IPS DF 6.9 (cell line): Measurements from ENCODE around the gene IER2.

ENCODE experiments used
- DNase-seq: peaks from one replicate; pipeline ENCODE4 v3.0.0-alpha.2; 2013; ENCODE audit warnings: low read depth, low spot score
- H3K27ac ChIP-seq: one replicate; pipeline ENCODE4 v1.5.1; 2013; ENCODE audit warnings: low read length, control low read depth
- H3K27me3 ChIP-seq: 2 replicates; pipeline ENCODE4 v1.6.1; 2013; ENCODE audit warnings: mild to moderate bottlenecking, low read length; ENCODE audit not compliant: control insufficient read depth, insufficient read depth
- H3K36me3 ChIP-seq: 2 replicates; pipeline ENCODE4 v1.6.1; 2013; ENCODE audit warnings: low read length; ENCODE audit not compliant: control insufficient read depth, insufficient read depth
- H3K4me1 ChIP-seq: 2 replicates; pipeline ENCODE4 v1.6.1; 2013; ENCODE audit warnings: low read length; ENCODE audit not compliant: control insufficient read depth, insufficient read depth
- H3K4me3 ChIP-seq: 2 replicates; pipeline ENCODE4 v1.5.1; 2013; ENCODE audit warnings: mild to moderate bottlenecking, low read length
- H3K9me3 ChIP-seq: 2 replicates; pipeline ENCODE4 v1.6.1; 2013; ENCODE audit warnings: low read length, inconsistent platforms; ENCODE audit not compliant: control insufficient read depth, insufficient read depth
- WGBS: extraction: QIAGEN DNeasy Blood & Tissue Kit; methylation state at CpG from one replicate; pipeline ENCODE4 v1.1.7; 2013; ENCODE audit warnings: mixed read lengths, missing lambda C conversion rate; ENCODE audit not compliant: insufficient read length, insufficient coverage; 5-methylcytosine and 5-hydroxymethylcytosine counted together

Gene IER2

GRCh38 chr19:13130886-13131490 is 19.2 kb upstream of the IER2 start:
- WGBS = no CpG with 5 or more reads among the region's 3 CpGs
- peaks cover 11% of the 10 kb centered on the region for H3K36me3 ChIP-seq
- DNase-seq = no peak
- H3K4me3 ChIP-seq = no peak overlapping the region
- H3K9me3 ChIP-seq = no peaks in the 10 kb centered on the region
- no peak overlapping the region for H3K27ac ChIP-seq
- H3K27me3 ChIP-seq = no peaks in the 10 kb centered on the region
- H3K4me1 ChIP-seq = no peaks in the 10 kb centered on the region

- H3K4me3 ChIP-seq = no peak overlapping the region
- no CpG with 5 or more reads among the region's 8 CpGs for WGBS
- no peaks in the 10 kb centered on the region for H3K9me3 ChIP-seq
- H3K4me1 ChIP-seq = no peaks in the 10 kb centered on the region
- H3K36me3 ChIP-seq = peaks cover 28% of the 10 kb centered on the region
- H3K27ac ChIP-seq = no peak overlapping the region
- no peak for DNase-seq
- H3K27me3 ChIP-seq = no peaks in the 10 kb centered on the region
Measured at GRCh38 chr19:13132471-13133180, 17.6 kb upstream of the IER2 start.

GRCh38 chr19:13133241-13133870 is 16.9 kb upstream of the IER2 start:
- no CpG with 5 or more reads among the region's 12 CpGs for WGBS
- H3K4me3 ChIP-seq = no peak overlapping the region
- no peak overlapping the region for H3K27ac ChIP-seq
- H3K36me3 ChIP-seq = peaks cover 35% of the 10 kb centered on the region
- no peaks in the 10 kb centered on the region; the same call in 1 of the 2 replicates for H3K4me1 ChIP-seq
- no peaks in the 10 kb centered on the region for H3K9me3 ChIP-seq
- no peaks in the 10 kb centered on the region for H3K27me3 ChIP-seq
- no peak for DNase-seq

GRCh38 chr19:13134626-13135025 is 15.6 kb upstream of the IER2 start:
- Histone ChIP-seq H3K27ac (no peak overlapping the region), H3K4me3 (no peak overlapping the region), H3K9me3 (no peaks in the 10 kb centered on the region), H3K27me3 (no peaks in the 10 kb centered on the region), H3K36me3 (peaks cover 38% of the 10 kb centered on the region), H3K4me1 (no peaks in the 10 kb centered on the region; the same call in 1 of the 2 replicates)
- no peak for DNase-seq
- WGBS = no CpG with 5 or more reads among the region's 3 CpGs

GRCh38 chr19:13135068-13136062 is 14.8 kb upstream of the IER2 start:
- Histone ChIP-seq H3K27ac (no peak overlapping the region), H3K27me3 (no peaks in the 10 kb centered on the region), H3K4me1 (no peaks in the 10 kb centered on the region; the same call in 1 of the 2 replicates), H3K36me3 (peaks cover 38% of the 10 kb centered on the region), H3K4me3 (no peak overlapping the region), H3K9me3 (no peaks in the 10 kb centered on the region)
- no peak for DNase-seq
- WGBS = no CpG with 5 or more reads among the region's 60 CpGs

GRCh38 chr19:13137290-13137794 is 12.9 kb upstream of the IER2 start:
- no peaks in the 10 kb centered on the region; the same call in 1 of the 2 replicates for H3K4me1 ChIP-seq
- H3K36me3 ChIP-seq = peaks cover 38% of the 10 kb centered on the region
- WGBS = no CpG with 5 or more reads among the region's 28 CpGs
- H3K27ac ChIP-seq = no peak overlapping the region
- no peak for DNase-seq
- H3K4me3 ChIP-seq = no peak overlapping the region
- no peaks in the 10 kb centered on the region for H3K9me3 ChIP-seq
- no peaks in the 10 kb centered on the region for H3K27me3 ChIP-seq

- H3K4me1 ChIP-seq = no peaks in the 10 kb centered on the region; the same call in 1 of the 2 replicates
- no peak overlapping the region for H3K27ac ChIP-seq
- no peak overlapping the region; the same call in 1 of the 2 replicates for H3K4me3 ChIP-seq
- peaks cover 38% of the 10 kb centered on the region for H3K36me3 ChIP-seq
- WGBS = no CpG with 5 or more reads among the region's 40 CpGs
- no peaks in the 10 kb centered on the region for H3K9me3 ChIP-seq
- H3K27me3 ChIP-seq = no peaks in the 10 kb centered on the region
- no peak for DNase-seq
Measured at GRCh38 chr19:13138171-13138915, 11.9 kb upstream of the IER2 start.

- no peak overlapping the region for H3K27ac ChIP-seq
- H3K4me3 ChIP-seq = no peak overlapping the region
- no CpG with 5 or more reads among the region's 10 CpGs for WGBS
- H3K27me3 ChIP-seq = no peaks in the 10 kb centered on the region
- no peaks in the 10 kb centered on the region; the same call in 1 of the 2 replicates for H3K4me1 ChIP-seq
- no peaks in the 10 kb centered on the region for H3K9me3 ChIP-seq
- DNase-seq = no peak
- H3K36me3 ChIP-seq = peaks cover 40% of the 10 kb centered on the region
Measured at GRCh38 chr19:13138916-13139198, 11.4 kb upstream of the IER2 start.

- Histone ChIP-seq H3K27me3 (no peaks in the 10 kb centered on the region), H3K36me3 (peaks cover 47% of the 10 kb centered on the region), H3K9me3 (no peaks in the 10 kb centered on the region), H3K27ac (no peak overlapping the region), H3K4me3 (no peak overlapping the region), H3K4me1 (no peaks in the 10 kb centered on the region; the same call in 1 of the 2 replicates)
- DNase-seq = no peak
- WGBS = no CpG with 5 or more reads among the region's 11 CpGs
Measured at GRCh38 chr19:13139633-13140311, 10.4 kb upstream of the IER2 start.
